T-helper 22 cell (primary cell): Measurements from ENCODE around the gene CYRIA.

Source experiments
- DNase-seq: peaks from one replicate; pipeline ENCODE4 v3.0.0-alpha.2; 2020; ENCODE audit warnings: low read depth

CYRIA gene

GRCh38 chr2:16669388-16669787, 3.8 kb upstream of the CYRIA start:
- no peak for DNase-seq

GRCh38 chr2:16666449-16666801, 791 bp upstream of the CYRIA start:
- no peak for DNase-seq

- DNase-seq = no peak
These were observed 556 bp downstream of the CYRIA start for GRCh38 chr2:16664809-16665747.

- no peak for DNase-seq
These were observed 1.4 kb downstream of the CYRIA start for GRCh38 chr2:16664052-16664731.

- no peak for DNase-seq
These were observed 2.3 kb downstream of the CYRIA start for GRCh38 chr2:16663121-16663905.

- no peak for DNase-seq
These were observed 3.4 kb downstream of the CYRIA start for GRCh38 chr2:16661936-16662839.

- DNase-seq = no peak
These were observed 4.1 kb downstream of the CYRIA start for GRCh38 chr2:16661526-16661925.

- no peak for DNase-seq
These were observed 5.1 kb downstream of the CYRIA start for GRCh38 chr2:16660556-16660955.

- DNase-seq = no peak
These were observed 5.5 kb downstream of the CYRIA start for GRCh38 chr2:16660114-16660513.

GRCh38 chr2:16658076-16658739, 7.4 kb downstream of the CYRIA start:
- no peak for DNase-seq

- DNase-seq = no peak
These were observed 8.0 kb downstream of the CYRIA start for GRCh38 chr2:16657671-16658070.

GRCh38 chr2:16656784-16657391, 8.7 kb downstream of the CYRIA start:
- DNase-seq = no peak

GRCh38 chr2:16655905-16656642, 9.6 kb downstream of the CYRIA start:
- no peak for DNase-seq

GRCh38 chr2:16655445-16655837, 10.2 kb downstream of the CYRIA start:
- DNase-seq = no peak

GRCh38 chr2:16654833-16655444, 10.7 kb downstream of the CYRIA start:
- no peak for DNase-seq

GRCh38 chr2:16653799-16654198, 11.8 kb downstream of the CYRIA start:
- DNase-seq = no peak

- no peak for DNase-seq
These were observed 12.6 kb downstream of the CYRIA start for GRCh38 chr2:16653083-16653375.

GRCh38 chr2:16652296-16653082, 13.1 kb downstream of the CYRIA start:
- no peak for DNase-seq
